Measurements from ENCODE around the gene FARP1. TPM values are rescaled to one million over a fixed set of nuclear protein-coding genes. Genes with fewer than 3 reads are reported as not detected.

Gene FARP1
- total RNA-seq, 4 donors from 2014 or later, result 11.0 to 27.2 (median 13.6) TPM

DNA sequence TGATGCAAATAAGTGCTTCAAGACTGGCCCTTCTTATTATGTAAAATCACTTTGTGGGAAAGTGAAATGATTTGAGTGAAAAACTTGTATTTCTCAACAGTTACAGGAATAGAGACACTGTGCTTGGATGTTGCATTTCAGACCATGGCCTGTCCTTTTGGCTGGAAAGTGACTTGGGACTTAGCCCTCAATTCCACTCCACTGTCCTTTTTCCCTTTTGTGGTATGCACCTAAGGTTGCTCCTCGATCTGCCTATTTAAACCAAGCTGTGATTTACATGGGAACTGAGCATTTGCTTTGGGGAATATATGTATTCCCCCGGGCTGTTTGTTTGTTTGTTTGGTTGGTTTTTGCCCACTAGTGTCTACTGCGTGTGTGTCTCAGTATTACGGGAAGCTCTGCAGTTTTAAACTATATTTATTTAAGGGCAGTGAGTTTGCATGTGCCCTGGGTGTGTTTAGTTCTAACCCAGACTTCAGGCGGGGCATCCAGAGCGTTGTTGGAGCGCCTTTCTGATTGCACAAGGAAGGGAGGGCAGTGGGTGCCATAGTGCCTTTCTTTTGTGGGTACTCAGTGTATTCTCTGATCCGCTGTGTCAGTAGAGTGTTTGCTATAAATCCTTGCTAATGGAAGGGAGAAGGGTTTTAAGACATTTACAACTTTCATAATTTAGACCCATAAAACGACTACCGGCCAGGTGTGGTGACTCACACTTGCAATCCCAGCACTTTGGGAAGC lies 52.3 kb downstream of the FARP1 start:
- no peak for DNase-seq (ENCODE audit: low spot score in 2 of 2)
- Histone ChIP-seq H3K27me3 (no peaks in the 10 kb centered on the region), H3K9me3 (no peaks in the 10 kb centered on the region), H3K4me3 (no peak overlapping the region), H3K27ac (no peak overlapping the region), H3K4me1 (no peaks in the 10 kb centered on the region), H3K36me3 (no peaks in the 10 kb centered on the region)
- no peak for TF ChIP-seq POLR2AphosphoS5 (IDR thresholded peaks at IDR 0.05)
- TF ChIP-seq EP300 (IDR thresholded peaks at IDR 0.05), result no peak
- TF ChIP-seq CTCF (IDR thresholded peaks at IDR 0.05), result no peak
- no peak for TF ChIP-seq POLR2A (IDR thresholded peaks at IDR 0.05)
- WGBS, result 91% methylated on average over 10 of the region's 10 CpGs

DNA sequence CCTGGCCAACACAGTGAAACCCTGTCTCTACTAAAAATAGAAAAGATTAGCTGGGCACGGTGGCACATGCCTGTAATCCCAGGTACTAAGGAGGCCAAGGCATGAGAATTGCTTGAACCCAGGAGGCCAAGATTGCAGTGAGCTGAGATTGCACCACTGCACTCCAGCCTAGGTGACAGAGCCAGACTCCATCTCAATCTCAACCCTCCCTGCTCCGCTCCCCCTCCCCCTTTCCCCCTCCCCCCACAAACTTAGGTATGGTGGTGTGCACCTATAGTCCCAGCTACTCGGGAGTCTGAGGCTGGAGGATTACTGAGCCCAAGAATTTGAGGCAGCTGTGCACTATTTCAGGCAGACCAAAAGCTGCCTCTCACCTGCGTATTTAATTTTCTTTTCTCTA lies 55.8 kb downstream of the FARP1 start:
- no peak for TF ChIP-seq POLR2AphosphoS5 (IDR thresholded peaks at IDR 0.05)
- no peak for TF ChIP-seq CTCF (IDR thresholded peaks at IDR 0.05)
- no peaks in the 10 kb centered on the region for H3K36me3 ChIP-seq
- H3K4me3 ChIP-seq, result no peak overlapping the region
- H3K9me3 ChIP-seq, result no peaks in the 10 kb centered on the region
- DNase-seq (ENCODE audit: low spot score in 2 of 2), result no peak
- no peaks in the 10 kb centered on the region for H3K27me3 ChIP-seq
- no peaks in the 10 kb centered on the region for H3K4me1 ChIP-seq
- WGBS, result 74% methylated on average over 3 of the region's 4 CpGs
- H3K27ac ChIP-seq, result no peak overlapping the region

- Histone ChIP-seq H3K4me3 (no peak overlapping the region), H3K4me1 (no peaks in the 10 kb centered on the region), H3K9me3 (no peaks in the 10 kb centered on the region), H3K27me3 (no peaks in the 10 kb centered on the region), H3K36me3 (no peaks in the 10 kb centered on the region), H3K27ac (no peak overlapping the region)
- WGBS, result 69% methylated on average over 4 of the region's 4 CpGs
- TF ChIP-seq CTCF (IDR thresholded peaks at IDR 0.05) (no peak), POLR2A (IDR thresholded peaks at IDR 0.05) (no peak), POLR2AphosphoS5 (IDR thresholded peaks at IDR 0.05) (no peak), EP300 (IDR thresholded peaks at IDR 0.05) (no peak)
- no peak for DNase-seq (ENCODE audit: low spot score in 2 of 2)
These were observed 56.6 kb downstream of the FARP1 start for GRCh38 chr13:98199480-98199879.

DNA sequence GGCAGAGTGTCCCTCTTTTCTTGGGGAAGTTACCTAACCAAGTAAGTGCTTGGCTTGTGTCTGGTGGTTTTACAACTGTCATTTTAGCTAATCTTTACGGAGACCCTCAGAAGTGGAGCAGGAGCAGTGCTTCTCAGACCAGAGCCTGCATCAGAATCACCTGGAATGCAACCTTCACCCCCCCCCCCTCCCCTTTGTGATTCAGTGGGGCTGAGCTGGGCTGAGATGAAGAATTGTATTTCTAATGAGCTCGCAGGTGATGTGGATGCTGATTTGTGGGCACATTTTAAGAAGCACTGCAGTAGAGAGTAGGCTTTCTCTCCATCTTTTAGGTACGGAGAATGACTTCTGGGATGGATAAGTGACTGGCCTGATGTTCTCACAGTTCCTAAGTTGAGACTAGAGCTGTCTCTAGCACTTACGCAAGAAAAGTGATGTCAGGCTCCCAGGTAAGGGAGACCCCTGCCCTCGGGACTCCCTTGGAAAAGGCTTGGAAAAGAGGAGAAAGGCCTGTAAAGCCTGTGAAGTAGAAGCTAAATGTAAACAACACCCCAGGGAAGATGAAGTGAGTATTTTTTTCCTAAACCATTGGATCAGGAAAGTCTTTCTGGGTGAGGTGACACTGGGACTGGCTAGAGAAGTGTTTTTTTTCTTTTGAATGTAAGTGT lies 57.5 kb downstream of the FARP1 start:
- DNase-seq (ENCODE audit: low spot score in 2 of 2), result no peak
- 90% methylated on average over 5 of the region's 5 CpGs for WGBS
- Histone ChIP-seq H3K4me3 (no peak overlapping the region), H3K9me3 (peaks cover 3% of the 10 kb centered on the region), H3K27ac (no peak overlapping the region), H3K36me3 (no peaks in the 10 kb centered on the region), H3K27me3 (no peaks in the 10 kb centered on the region), H3K4me1 (no peaks in the 10 kb centered on the region)
- TF ChIP-seq POLR2AphosphoS5 (IDR thresholded peaks at IDR 0.05) (no peak), POLR2A (IDR thresholded peaks at IDR 0.05) (no peak), CTCF (IDR thresholded peaks at IDR 0.05) (no peak), EP300 (IDR thresholded peaks at IDR 0.05) (no peak)

DNA sequence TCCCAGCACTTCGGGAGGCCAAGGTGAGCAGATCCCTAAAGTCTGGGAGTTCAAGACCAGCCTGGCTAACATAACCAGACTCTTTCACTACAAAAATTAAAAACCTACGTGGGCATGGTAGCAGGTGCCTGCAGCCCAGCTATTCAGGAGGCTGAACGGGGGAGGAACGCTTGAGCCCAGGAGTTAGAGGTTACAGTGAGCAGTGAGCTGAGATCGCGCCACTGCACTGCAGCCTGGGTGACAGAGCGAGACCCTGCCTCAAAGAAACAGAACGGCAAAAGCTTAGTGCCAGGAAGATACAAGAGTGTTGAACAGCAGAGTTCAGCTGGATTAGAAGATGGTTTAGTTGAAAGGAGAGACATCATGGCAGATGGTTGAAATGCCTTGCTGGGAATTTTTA lies 58.3 kb downstream of the FARP1 start:
- Histone ChIP-seq H3K27ac (no peak overlapping the region), H3K4me3 (no peak overlapping the region), H3K9me3 (peaks cover 12% of the 10 kb centered on the region), H3K36me3 (no peaks in the 10 kb centered on the region), H3K4me1 (no peaks in the 10 kb centered on the region), H3K27me3 (no peaks in the 10 kb centered on the region)
- 92% methylated on average over 8 of the region's 8 CpGs for WGBS
- TF ChIP-seq POLR2AphosphoS5 (IDR thresholded peaks at IDR 0.05) (no peak), POLR2A (IDR thresholded peaks at IDR 0.05) (no peak), EP300 (IDR thresholded peaks at IDR 0.05) (no peak), CTCF (IDR thresholded peaks at IDR 0.05) (no peak)
- DNase-seq (ENCODE audit: low spot score in 2 of 2), result no peak

Data from suprapubic skin (tissue), 4 donors.